H1 (cell line): ENCODE data around the gene ZNF469. TPM values are rescaled to one million over a fixed set of nuclear protein-coding genes. Genes with fewer than 3 reads are reported as not detected.

Experiments used
- CTCF ChIA-PET: fragments of 300-600 bp; sonication (Branson Sonifier 250); formaldehyde crosslinking; loops from one replicate; lab custom pipeline; 2021; ENCODE audit not compliant: partially characterized antibody; lab: Charles Lee
- POLR2A ChIA-PET: fragments of 300-600 bp; sonication (Branson Sonifier 250); formaldehyde crosslinking; loops from one replicate; lab custom pipeline; 2021; ENCODE audit warnings: inconsistent platforms; ENCODE audit not compliant: partially characterized antibody; lab: Charles Lee
- DNase-seq, 2 experiments: peaks; one replicate each; pipeline versions ENCODE4 v3.0.0 to v3.0.0-alpha.2; 2010 to 2022; ENCODE audit warnings: low spot score in 2 of 2, low read depth in 1 of 2, mixed read lengths in 1 of 2
- FAIRE-seq: peaks from 2 replicates; lab custom pipeline; 2011; peaks lifted over from hg19 to GRCh38; lab: Jason Lieb, UNC
- H2AFZ ChIP-seq: 2 replicates; pipeline ENCODE4 v1.8.1; 2012; ENCODE audit warnings: low read length, inconsistent platforms
- H2AK5ac ChIP-seq: 2 replicates; pipeline ENCODE4 v1.6.1; 2013; ENCODE audit warnings: low read depth, low read length
- H2BK120ac ChIP-seq: replicated peaks from 2 replicates; pipeline ENCODE3; 2013; ENCODE audit warnings: low read depth, low read length, inconsistent platforms
- H2BK12ac ChIP-seq: 2 replicates; pipeline ENCODE4 v1.6.1; 2013; ENCODE audit warnings: low read depth, low read length
- H2BK15ac ChIP-seq: 2 replicates; pipeline ENCODE4 v1.6.1; 2013; ENCODE audit warnings: low read length
- H2BK20ac ChIP-seq: 2 replicates; pipeline ENCODE4 v1.6.1; 2013; ENCODE audit warnings: low read length
- H2BK5ac ChIP-seq: 2 replicates; pipeline ENCODE4 v1.6.1; 2013; ENCODE audit warnings: low read depth, low read length
- H3K14ac ChIP-seq: 2 replicates; pipeline ENCODE4 v1.6.1; 2013; ENCODE audit warnings: inconsistent platforms; ENCODE audit not compliant: insufficient read length
- H3K18ac ChIP-seq: 2 replicates; pipeline ENCODE4 v1.6.1; 2013; ENCODE audit warnings: low read length; ENCODE audit errors: extremely low read depth
- H3K23ac ChIP-seq: 2 replicates; pipeline ENCODE4 v1.6.1; 2013; ENCODE audit warnings: inconsistent platforms; ENCODE audit not compliant: insufficient read length
- H3K23me2 ChIP-seq: 2 replicates; pipeline ENCODE4 v1.6.1; 2013; ENCODE audit warnings: low read depth, low read length
- H3K27ac ChIP-seq: 2 replicates; pipeline ENCODE4 v1.6.1; 2011; ENCODE audit warnings: low read depth, low read length, inconsistent platforms
- H3K27me3 ChIP-seq, 4 experiments: replicated peaks in 1 of 4; 1 replicate in 1 of 4; 2 replicates in 3 of 4; pipeline versions ENCODE4 v1.6.1 to v1.8.1; 2011 to 2013; ENCODE audit warnings: low read length in 3 of 4, mild to moderate bottlenecking in 3 of 4, inconsistent platforms in 2 of 4, mixed read lengths in 2 of 4, moderate library complexity in 1 of 4; ENCODE audit not compliant: control insufficient read depth in 3 of 4, insufficient read depth in 3 of 4; ENCODE audit errors: extremely low read depth in 1 of 4
- H3K36me3 ChIP-seq, 4 experiments: 2 replicates each; pipeline versions ENCODE4 v1.6.1 to v1.8.1; 2011 to 2013; ENCODE audit warnings: mild to moderate bottlenecking in 4 of 4, low read length in 3 of 4, moderate library complexity in 2 of 4, control low read depth in 1 of 4, inconsistent platforms in 1 of 4; ENCODE audit not compliant: insufficient read depth in 4 of 4, control insufficient read depth in 2 of 4
- H3K4ac ChIP-seq: replicated peaks from 2 replicates; pipeline ENCODE3; 2013; ENCODE audit warnings: low read length, low read depth, mixed read lengths, inconsistent platforms; ENCODE audit not compliant: insufficient read length
- H3K4me1 ChIP-seq, 4 experiments: replicated peaks in 1 of 4; 1 replicate in 1 of 4; 2 replicates in 3 of 4; pipeline versions ENCODE4 v1.6.1 to v1.8.1; 2011 to 2013; ENCODE audit warnings: low read length in 3 of 4, inconsistent platforms in 2 of 4, mixed read lengths in 1 of 4; ENCODE audit not compliant: insufficient read depth in 4 of 4, control insufficient read depth in 3 of 4
- H3K4me2 ChIP-seq, 2 experiments: 2 replicates each; pipeline versions ENCODE4 v1.6.1 to v1.8.1; 2011 to 2013; ENCODE audit warnings: low read depth in 2 of 2, low read length in 2 of 2, control low read depth in 1 of 2, inconsistent platforms in 1 of 2, mild to moderate bottlenecking in 1 of 2; ENCODE audit not compliant: insufficient read depth in 1 of 2
- H3K4me3 ChIP-seq, 4 experiments: fragments of 200-600, 300-600 bp in 1 of 4; sonication (generic), shearing (Covaris generic), sonication (Bioruptor Twin) in 1 of 4; 2 replicates each; pipeline versions ENCODE4 v1.5.1 to v1.8.1; 2011 to 2016; ENCODE audit warnings: low read length in 4 of 4, low read depth in 3 of 4, control low read depth in 2 of 4, inconsistent platforms in 2 of 4, mild to moderate bottlenecking in 2 of 4, mixed read lengths in 1 of 4, moderate library complexity in 1 of 4; ENCODE audit not compliant: insufficient read depth in 2 of 4; ENCODE audit errors: extremely low read depth in 1 of 4
- H3K56ac ChIP-seq: replicated peaks from 2 replicates; pipeline ENCODE3; 2013; ENCODE audit warnings: low read depth, mild to moderate bottlenecking, mixed read lengths, low read length, inconsistent platforms; ENCODE audit not compliant: insufficient read length
- H3K79me1 ChIP-seq: 2 replicates; pipeline ENCODE4 v1.6.1; 2013; ENCODE audit warnings: low read depth, low read length, control low read depth
- H3K79me2 ChIP-seq, 2 experiments: 2 replicates each; pipeline versions ENCODE4 v1.6.1 to v1.8.1; 2012 to 2013; ENCODE audit warnings: low read length in 2 of 2, mild to moderate bottlenecking in 2 of 2, inconsistent platforms in 1 of 2; ENCODE audit not compliant: insufficient read depth in 2 of 2, control insufficient read depth in 1 of 2
- H3K9ac ChIP-seq, 4 experiments: replicated peaks in 1 of 4; 1 replicate in 1 of 4; 2 replicates in 3 of 4; pipeline versions ENCODE4 v1.6.1 to v1.8.1; 2011 to 2013; ENCODE audit warnings: low read depth in 3 of 4, low read length in 3 of 4, control low read depth in 2 of 4, mild to moderate bottlenecking in 2 of 4, moderate library complexity in 2 of 4, inconsistent platforms in 1 of 4; ENCODE audit errors: extremely low read depth in 1 of 4
- H3K9me3 ChIP-seq, 2 experiments: 2 replicates each; pipeline versions ENCODE4 v1.6.1 to v1.8.1; 2012 to 2013; ENCODE audit warnings: mild to moderate bottlenecking in 2 of 2, moderate library complexity in 2 of 2, control low read depth in 1 of 2, inconsistent platforms in 1 of 2, low read depth in 1 of 2, low read length in 1 of 2, mixed read lengths in 1 of 2; ENCODE audit not compliant: insufficient read depth in 2 of 2
- H4K20me1 ChIP-seq, 2 experiments: replicated peaks in 1 of 2; 2 replicates each; pipeline versions ENCODE3 to v1.8.1; 2011 to 2013; ENCODE audit warnings: inconsistent platforms in 2 of 2, low read length in 2 of 2, mild to moderate bottlenecking in 1 of 2; ENCODE audit not compliant: insufficient read depth in 2 of 2, control insufficient read depth in 1 of 2
- H4K5ac ChIP-seq: 2 replicates; pipeline ENCODE4 v1.6.1; 2013; ENCODE audit warnings: low read length, low read depth, mixed read lengths, inconsistent platforms; ENCODE audit not compliant: insufficient read length
- H4K8ac ChIP-seq: 2 replicates; pipeline ENCODE4 v1.8.0; 2013; ENCODE audit warnings: mild to moderate bottlenecking, moderate library complexity, low read length, inconsistent platforms; ENCODE audit not compliant: insufficient read depth; ENCODE audit errors: extremely low read depth
- H4K91ac ChIP-seq: replicated peaks from 2 replicates; pipeline ENCODE3; 2013; ENCODE audit warnings: low read length, mixed read lengths, inconsistent platforms; ENCODE audit not compliant: insufficient read length
- BRCA1 ChIP-seq: IDR thresholded peaks from 2 replicates; pipeline ENCODE4 v1.6.1; 2012; ENCODE audit warnings: low read depth, low read length, improper control_type of control experiment
- CBX8 ChIP-seq: fragments of 300-800, 300-1000 bp; sonication (generic); IDR thresholded peaks from 2 replicates; pipeline ENCODE4 v1.7.1; 2016; ENCODE audit warnings: low read depth, low read length, borderline replicate concordance
- E2F6 ChIP-seq: IDR thresholded peaks from 2 replicates; pipeline ENCODE4 v1.6.1; 2012; ENCODE audit warnings: inconsistent platforms
- EZH2 ChIP-seq: fragments of 200-600 bp; sonication (generic); IDR thresholded peaks from 2 replicates; pipeline ENCODE4 v1.7.1; 2012; ENCODE audit warnings: low read depth, mild to moderate bottlenecking, moderate library complexity, low read length, inconsistent platforms; ENCODE audit not compliant: severe bottlenecking
- GABPA ChIP-seq: IDR thresholded peaks from 2 replicates; pipeline ENCODE4 v1.6.1; 2011; ENCODE audit warnings: mild to moderate bottlenecking, low read length, moderate library complexity, borderline replicate concordance; ENCODE audit not compliant: insufficient read depth
- JUND ChIP-seq: IDR thresholded peaks from 2 replicates; pipeline ENCODE4 v1.6.1; 2011; ENCODE audit warnings: mild to moderate bottlenecking, improper control_type of control experiment, low read length
- KDM5A ChIP-seq: fragments of 200-600 bp; IDR thresholded peaks from 2 replicates; pipeline ENCODE4 v1.7.1; 2012; ENCODE audit warnings: mild to moderate bottlenecking, low read length, inconsistent platforms, mixed read lengths
- NANOG ChIP-seq: IDR thresholded peaks from 2 replicates; pipeline ENCODE4 v1.6.1; 2011; ENCODE audit warnings: low read length, low read depth, mild to moderate bottlenecking, inconsistent platforms; ENCODE audit not compliant: insufficient read depth, poor library complexity, severe bottlenecking
- PHF8 ChIP-seq: fragments of 200-600 bp; sonication (generic); conservative IDR thresholded peaks from 2 replicates; pipeline ENCODE4 v1.7.1; 2012; ENCODE audit warnings: low read depth, mild to moderate bottlenecking, inconsistent platforms, low read length, moderate library complexity
- POU5F1 ChIP-seq: IDR thresholded peaks from 2 replicates; pipeline ENCODE4 v1.6.1; 2011; ENCODE audit warnings: low read depth, mild to moderate bottlenecking, low read length, moderate library complexity
- SP1 ChIP-seq: IDR thresholded peaks from 2 replicates; pipeline ENCODE4 v1.6.1; 2011; ENCODE audit warnings: low read depth, low read length
- TEAD4 ChIP-seq: IDR thresholded peaks from 2 replicates; pipeline ENCODE4 v1.6.1; 2012; ENCODE audit warnings: low read depth, low read length, inconsistent platforms, mixed read lengths
- USF2 ChIP-seq: IDR thresholded peaks from 2 replicates; pipeline ENCODE4 v1.6.1; 2011; ENCODE audit warnings: low read length, improper control_type of control experiment
- WGBS, 2 experiments: shearing (Covaris generic) in 1 of 2; methylation state at CpG; one replicate each; pipeline versions ENCODE4 v1.1.6 to v1.1.7; 2013 to 2015; ENCODE audit warnings: low lambda C conversion rate in 2 of 2, mixed read lengths in 2 of 2, inconsistent platforms in 1 of 2, low coverage in 1 of 2, missing lambda C conversion rate in 1 of 2; ENCODE audit not compliant: insufficient replicate concordance in 2 of 2, insufficient coverage in 1 of 2, insufficient read length in 1 of 2; ENCODE audit errors: extremely low coverage in 1 of 2, missing lambda C conversion rate in 1 of 2; 5-methylcytosine and 5-hydroxymethylcytosine counted together
- polyA plus RNA-seq, 7 experiments: library from polyadenylated mRNA; depleted of rRNA in 3 of 7; stranded (reverse) in 5 of 7; unstranded in 2 of 7; fragments of >200 nt in 5 of 7; fragments of 200-250 nt in 2 of 7; gene quantifications; 1 replicate in 5 of 7; 2 replicates in 1 of 7; 4 replicates in 1 of 7; pipeline versions ENCODE4 v1.2.1 to v1.2.3, GENCODE V29; 2011 to 2013; ENCODE audit warnings: missing spikeins in 2 of 7, mixed read lengths in 2 of 7
- total RNA-seq: library from RNA; stranded (reverse); fragmentation: NEBNext Ultra II Directional; extraction: Animal tissue kit (Norgen Biotek cat#: 25700); gene quantifications from 2 replicates; pipeline ENCODE4 v1.2.1, GENCODE V29; 2021

The ZNF469 gene
- total and polyA plus RNA-seq, 2 of the 8 experiments (the other 6 are each of a cell fraction or from before 2014, with no cell fraction given), result 0.30 to 1.8 TPM

GRCh38 chr16:88415381-88415705, 32.6 kb downstream of the ZNF469 start:
- POLR2A ChIA-PET, result no interaction called here
- no peaks in the 10 kb centered on the region for H3K79me2 ChIP-seq
- TF ChIP-seq NANOG (no peak), TEAD4 (no peak), POU5F1 (no peak), JUND (no peak), BRCA1 (no peak), PHF8 (no peak), KDM5A (no peak), GABPA (no peak), USF2 (no peak), SP1 (no peak), CBX8 (no peak), E2F6 (no peak), EZH2 (no peak)

More at GRCh38 chr16:88415381-88415705, 32.6 kb downstream of the ZNF469 start:
- DNase-seq (no peak), FAIRE-seq (no peak)
- Histone ChIP-seq H3K79me1 (no peaks in the 10 kb centered on the region), H3K36me3 (no peaks in the 10 kb centered on the region), H3K4ac (no peak overlapping the region), H3K23me2 (no peaks in the 10 kb centered on the region), H2AK5ac (no peak overlapping the region), H3K27ac (no peak overlapping the region), H3K27me3 (no peaks in the 10 kb centered on the region), H3K23ac (no peak overlapping the region), H4K5ac (no peak overlapping the region), H4K8ac (no peak overlapping the region), H3K56ac (no peak overlapping the region), H4K20me1 (peaks cover 0 to 1% of the 10 kb centered on the region in 2 experiments), H3K4me2 (no peak overlapping the region), H2BK12ac (no peak overlapping the region), H3K18ac (no peak overlapping the region), H2BK120ac (no peak overlapping the region), H4K91ac (no peak overlapping the region), H3K14ac (no peak overlapping the region), H3K9ac (no peak overlapping the region), H2BK20ac (no peak overlapping the region), H2BK5ac (no peak overlapping the region), H2BK15ac (no peak overlapping the region), H2AFZ (no peak overlapping the region), H3K4me3 (no peak overlapping the region), H3K9me3 (no peaks in the 10 kb centered on the region), H3K4me1 (no peaks in the 10 kb centered on the region; a peak in 1 of 7 replicates)
- 87% methylated on average over 5 of the region's 5 CpGs; no CpG with 5 or more reads in 1 of the 2 experiments for WGBS, 2 experiments
- CTCF ChIA-PET, result interaction anchor here (0.6 to 1.9 kb wide), 3 partner anchors 9 to 95 kb away, joined by 3 to 12 read pairs (median 6); no protein-coding TSS in a partner anchor
